SK-N-DZ (cell line): ENCODE measurements around the gene GPC1.
A peak's percentile ranks its signal among the peaks of the same experiment; 100 is the strongest.

ENCODE experiments used
- DNase-seq: peaks from one replicate; pipeline ENCODE4 v3.0.0-alpha.2; 2015; ENCODE audit warnings: low spot score

GPC1 gene

GRCh38 chr2:240441326-240441992 is 6.0 kb downstream of the GPC1 start:
- DNase-seq, result no peak

- no peak for DNase-seq
Measured at GRCh38 chr2:240441993-240442411, 6.5 kb downstream of the GPC1 start.

GRCh38 chr2:240442891-240443715 is 7.6 kb downstream of the GPC1 start:
- DNase-seq, result no peak

- no peak for DNase-seq
Measured at GRCh38 chr2:240443891-240444301, 8.4 kb downstream of the GPC1 start.

GRCh38 chr2:240444464-240444863 is 9.0 kb downstream of the GPC1 start:
- DNase-seq, result no peak

GRCh38 chr2:240445961-240446663 is 10.6 kb downstream of the GPC1 start:
- DNase-seq, result no peak

- no peak for DNase-seq
Measured at GRCh38 chr2:240446664-240447175, 11.3 kb downstream of the GPC1 start.

GRCh38 chr2:240447331-240447730 is 11.9 kb downstream of the GPC1 start:
- DNase-seq, result no peak

- DNase-seq, result no peak
Measured at GRCh38 chr2:240447934-240448333, 12.5 kb downstream of the GPC1 start.

GRCh38 chr2:240448387-240449274 is 13.2 kb downstream of the GPC1 start:
- DNase-seq, result no peak

GRCh38 chr2:240449764-240450531 is 14.5 kb downstream of the GPC1 start:
- DNase-seq, result peak; percentile 84

GRCh38 chr2:240450532-240451107 is 15.2 kb downstream of the GPC1 start:
- DNase-seq, result no peak

GRCh38 chr2:240451108-240451611 is 15.7 kb downstream of the GPC1 start:
- DNase-seq, result no peak

GRCh38 chr2:240451791-240452461 is 16.5 kb downstream of the GPC1 start:
- DNase-seq, result no peak

GRCh38 chr2:240452462-240453256 is 17.2 kb downstream of the GPC1 start:
- DNase-seq, result peak; percentile 70

GRCh38 chr2:240453461-240454105 is 18.1 kb downstream of the GPC1 start:
- DNase-seq, result no peak

- DNase-seq, result no peak
Measured at GRCh38 chr2:240454106-240454901, 18.8 kb downstream of the GPC1 start.
